Trophoblast cell (in vitro differentiated cells and primary cell): ENCODE measurements around the gene CCZ1.
"Not testable (repeated sequence)": the region's sequence is repeated elsewhere in the genome, so short reads cannot be mapped to it uniquely, and the experiment has no call there.

Experiments used
- DNase-seq, 2 donors: peaks; one replicate each; pipeline ENCODE4 v3.0.0-alpha.2; 2016
- H2AFZ ChIP-seq: 2 replicates; pipeline ENCODE4 v1.6.1; 2013; ENCODE audit warnings: low read length, moderate library complexity, mild to moderate bottlenecking; ENCODE audit not compliant: insufficient read depth, poor library complexity
- H2AK5ac ChIP-seq: 2 replicates; pipeline ENCODE4 v1.6.1; 2013; ENCODE audit warnings: mild to moderate bottlenecking, low read length
- H2BK120ac ChIP-seq: 2 replicates; pipeline ENCODE4 v1.6.1; 2013; ENCODE audit warnings: low read length, mild to moderate bottlenecking, moderate library complexity; ENCODE audit not compliant: insufficient read depth, poor library complexity
- H2BK12ac ChIP-seq: 2 replicates; pipeline ENCODE4 v1.6.1; 2013; ENCODE audit warnings: mild to moderate bottlenecking, low read length, moderate library complexity
- H2BK5ac ChIP-seq: 2 replicates; pipeline ENCODE4 v1.6.1; 2013; ENCODE audit warnings: low read length, low read depth, moderate library complexity, mild to moderate bottlenecking; ENCODE audit not compliant: poor library complexity
- H3K14ac ChIP-seq: 2 replicates; pipeline ENCODE4 v1.6.1; 2013; ENCODE audit warnings: mild to moderate bottlenecking, low read length
- H3K18ac ChIP-seq: 2 replicates; pipeline ENCODE4 v1.6.1; 2013; ENCODE audit warnings: mild to moderate bottlenecking, low read length
- H3K23ac ChIP-seq: 2 replicates; pipeline ENCODE4 v1.6.1; 2013; ENCODE audit warnings: low read length
- H3K27ac ChIP-seq: 2 replicates; pipeline ENCODE4 v1.5.1; 2013; ENCODE audit warnings: low read depth, mild to moderate bottlenecking, inconsistent platforms, low read length, moderate library complexity
- H3K27me3 ChIP-seq: 2 replicates; pipeline ENCODE4 v1.6.1; 2013; ENCODE audit warnings: inconsistent platforms, mild to moderate bottlenecking, low read length, moderate library complexity; ENCODE audit not compliant: insufficient read depth
- H3K36me3 ChIP-seq, 2 experiments: 1 replicate in 1 of 2; 2 replicates in 1 of 2; pipeline ENCODE4 v1.6.1; 2013; ENCODE audit warnings: low read length in 2 of 2, mild to moderate bottlenecking in 2 of 2, moderate library complexity in 1 of 2; ENCODE audit not compliant: insufficient read depth in 2 of 2, control insufficient read depth in 1 of 2
- H3K4ac ChIP-seq: 2 replicates; pipeline ENCODE4 v1.6.1; 2013; ENCODE audit warnings: low read depth, mild to moderate bottlenecking, low read length, moderate library complexity
- H3K4me1 ChIP-seq, 2 experiments: 1 replicate in 1 of 2; 2 replicates in 1 of 2; pipeline ENCODE4 v1.6.1; 2013; ENCODE audit warnings: low read length in 2 of 2, mild to moderate bottlenecking in 2 of 2, moderate library complexity in 1 of 2; ENCODE audit not compliant: insufficient read depth in 2 of 2, control insufficient read depth in 1 of 2
- H3K4me2 ChIP-seq: 2 replicates; pipeline ENCODE4 v1.6.1; 2013; ENCODE audit warnings: inconsistent platforms, mild to moderate bottlenecking, low read length, moderate library complexity
- H3K4me3 ChIP-seq: 2 replicates; pipeline ENCODE4 v1.5.1; 2013; ENCODE audit warnings: mild to moderate bottlenecking, low read depth, low read length, inconsistent platforms
- H3K79me1 ChIP-seq: one replicate; pipeline ENCODE4 v1.6.1; 2013; ENCODE audit warnings: low read length
- H3K79me2 ChIP-seq: 2 replicates; pipeline ENCODE4 v1.6.1; 2013; ENCODE audit warnings: low read length, mild to moderate bottlenecking; ENCODE audit not compliant: control insufficient read depth, insufficient read depth, poor library complexity
- H3K9ac ChIP-seq: 2 replicates; pipeline ENCODE4 v1.6.1; 2013; ENCODE audit warnings: mild to moderate bottlenecking, low read length
- H3K9me3 ChIP-seq: 2 replicates; pipeline ENCODE4 v1.6.1; 2013; ENCODE audit warnings: low read depth, mild to moderate bottlenecking, control low read depth, inconsistent platforms, low read length; ENCODE audit not compliant: insufficient read depth
- H4K12ac ChIP-seq: 2 replicates; pipeline ENCODE4 v1.6.1; 2013; ENCODE audit warnings: low read depth, mild to moderate bottlenecking, low read length, moderate library complexity
- H4K8ac ChIP-seq: 2 replicates; pipeline ENCODE4 v1.6.1; 2013; ENCODE audit warnings: low read depth, mild to moderate bottlenecking, low read length, moderate library complexity
- H4K91ac ChIP-seq: one replicate; pipeline ENCODE4 v1.6.1; 2013; ENCODE audit warnings: low read depth, mild to moderate bottlenecking, low read length, moderate library complexity
- WGBS: extraction: QIAGEN DNeasy Blood & Tissue Kit; methylation state at CpG from one replicate; pipeline ENCODE4 v1.1.7; 2013; ENCODE audit warnings: missing lambda C conversion rate; ENCODE audit not compliant: insufficient read length, insufficient coverage; ENCODE audit errors: extremely low coverage; 5-methylcytosine and 5-hydroxymethylcytosine counted together

The CCZ1 gene

DNA sequence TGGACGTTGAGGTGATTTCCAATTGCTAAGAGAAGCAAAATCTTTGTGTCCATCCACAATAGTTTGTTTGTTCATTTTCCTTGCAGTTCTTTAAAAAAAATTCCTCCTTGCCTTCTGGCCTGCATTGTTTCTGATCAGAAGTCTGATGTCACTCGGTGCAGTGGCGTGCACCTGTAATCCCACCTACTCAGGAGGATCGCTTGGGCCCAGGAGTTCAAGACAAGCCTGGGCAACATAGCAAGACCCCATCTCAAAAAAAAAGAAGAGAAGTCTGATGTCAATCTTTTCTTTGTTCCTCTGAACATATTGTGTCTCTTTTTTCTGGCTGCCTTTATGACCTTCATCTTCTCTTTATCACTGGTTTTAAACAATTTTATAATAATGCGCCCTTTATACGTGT is 31.5 kb upstream of the CCZ1 start:
- WGBS: no CpG with 5 or more reads among the region's 6 CpGs
- Histone ChIP-seq H4K91ac (no peak overlapping the region), H3K79me1 (no peaks in the 10 kb centered on the region), H3K79me2 (no peaks in the 10 kb centered on the region), H3K36me3 (no peaks in the 10 kb centered on the region), H3K9me3 (no peaks in the 10 kb centered on the region), H3K23ac (no peak overlapping the region), H4K8ac (no peak overlapping the region), H2BK12ac (no peak overlapping the region), H3K18ac (no peak overlapping the region), H3K27me3 (no peaks in the 10 kb centered on the region), H3K14ac (no peak overlapping the region), H2BK5ac (no peak overlapping the region), H3K4me2 (no peak overlapping the region), H3K4me1 (no peaks in the 10 kb centered on the region), H2AFZ (no peak overlapping the region), H4K12ac (no peak overlapping the region), H2AK5ac (no peak overlapping the region), H2BK120ac (no peak overlapping the region), H3K9ac (no peak overlapping the region), H3K4ac (no peak overlapping the region), H3K4me3 (no peak overlapping the region), H3K27ac (no peak overlapping the region)
- no peak for DNase-seq

GRCh38 chr7:5868928-5869341 is 29.6 kb upstream of the CCZ1 start:
- not testable (repeated sequence) for H3K4me3 ChIP-seq, H3K23ac ChIP-seq, H3K79me1 ChIP-seq, H2AFZ ChIP-seq, H3K27ac ChIP-seq, H4K12ac ChIP-seq, H3K4ac ChIP-seq, H3K18ac ChIP-seq, H2AK5ac ChIP-seq, H3K14ac ChIP-seq, H2BK120ac ChIP-seq, H3K27me3 ChIP-seq, H4K8ac ChIP-seq, H3K36me3 ChIP-seq, H4K91ac ChIP-seq, H3K4me2 ChIP-seq, H3K9me3 ChIP-seq, H3K4me1 ChIP-seq, DNase-seq, H3K79me2 ChIP-seq, H2BK5ac ChIP-seq, H2BK12ac ChIP-seq, H3K9ac ChIP-seq
- no CpG with 5 or more reads among the region's 6 CpGs for WGBS

- no peak overlapping the region for H3K4ac ChIP-seq
- no peak overlapping the region for H3K18ac ChIP-seq
- no peak overlapping the region for H2AFZ ChIP-seq
- H3K36me3 ChIP-seq: no peaks in the 10 kb centered on the region
- no peak overlapping the region for H3K14ac ChIP-seq
- no peak overlapping the region for H4K12ac ChIP-seq
- H3K27me3 ChIP-seq: no peaks in the 10 kb centered on the region
- no peak for DNase-seq
- no peak overlapping the region for H2BK120ac ChIP-seq
- H3K23ac ChIP-seq: no peak overlapping the region
- no peaks in the 10 kb centered on the region for H3K9me3 ChIP-seq
- no peaks in the 10 kb centered on the region for H3K79me2 ChIP-seq
- H2AK5ac ChIP-seq: no peak overlapping the region
- H3K4me3 ChIP-seq: no peak overlapping the region
- H3K9ac ChIP-seq: no peak overlapping the region
- no peak overlapping the region for H2BK12ac ChIP-seq
- no peak overlapping the region for H4K91ac ChIP-seq
- no CpG with 5 or more reads among the region's 13 CpGs for WGBS
- H3K4me1 ChIP-seq: no peaks in the 10 kb centered on the region
- H4K8ac ChIP-seq: no peak overlapping the region
- no peak overlapping the region for H2BK5ac ChIP-seq
- H3K4me2 ChIP-seq: no peak overlapping the region
- no peak overlapping the region for H3K27ac ChIP-seq
- no peaks in the 10 kb centered on the region for H3K79me1 ChIP-seq
Observed at GRCh38 chr7:5869691-5870090, 28.8 kb upstream of the CCZ1 start.

DNA sequence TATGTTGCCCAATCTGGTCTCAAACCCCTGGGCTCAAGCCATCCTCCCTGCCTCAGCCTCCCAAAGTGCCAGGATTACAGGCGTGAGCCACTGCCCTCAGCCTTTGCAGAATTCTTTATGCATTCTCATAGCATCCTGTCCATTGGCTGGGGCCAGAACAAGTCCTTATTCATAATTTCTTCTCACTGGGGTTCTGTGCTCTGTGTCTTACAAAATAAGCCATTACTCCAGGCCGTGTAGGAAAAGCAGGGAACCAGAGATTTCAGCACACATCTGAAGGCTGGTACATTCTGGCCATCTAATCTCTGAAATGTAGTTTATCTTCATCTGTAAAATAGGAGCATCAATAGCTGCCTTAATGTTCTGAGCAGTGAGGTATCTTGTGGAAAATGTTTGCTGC is 28.2 kb upstream of the CCZ1 start:
- no peak overlapping the region for H3K4me3 ChIP-seq
- no peak overlapping the region for H4K91ac ChIP-seq
- H3K9me3 ChIP-seq: no peaks in the 10 kb centered on the region
- H3K79me2 ChIP-seq: no peaks in the 10 kb centered on the region
- H3K4me1 ChIP-seq: no peaks in the 10 kb centered on the region
- no peak overlapping the region for H3K14ac ChIP-seq
- no peak overlapping the region for H4K12ac ChIP-seq
- no peaks in the 10 kb centered on the region for H3K27me3 ChIP-seq
- DNase-seq: no peak
- WGBS: no CpG with 5 or more reads among the region's 2 CpGs
- H2AFZ ChIP-seq: no peak overlapping the region
- no peak overlapping the region for H3K23ac ChIP-seq
- no peak overlapping the region for H3K4me2 ChIP-seq
- H3K18ac ChIP-seq: no peak overlapping the region
- H3K4ac ChIP-seq: no peak overlapping the region
- H2BK5ac ChIP-seq: no peak overlapping the region
- no peak overlapping the region for H3K9ac ChIP-seq
- no peak overlapping the region for H2AK5ac ChIP-seq
- no peak overlapping the region for H2BK12ac ChIP-seq
- H4K8ac ChIP-seq: no peak overlapping the region
- H2BK120ac ChIP-seq: no peak overlapping the region
- H3K27ac ChIP-seq: no peak overlapping the region
- no peaks in the 10 kb centered on the region for H3K36me3 ChIP-seq
- no peaks in the 10 kb centered on the region for H3K79me1 ChIP-seq
